GM12892 (cell line): ENCODE data around the gene SHISA6.

Experiments
- POLR2A ChIP-seq: IDR thresholded peaks from 2 replicates; pipeline ENCODE4 v1.6.1; 2011; ENCODE audit warnings: low read depth, low read length, control low read depth
- POLR2AphosphoS5 ChIP-seq: IDR thresholded peaks from 2 replicates; pipeline ENCODE4 v1.6.1; 2011; ENCODE audit warnings: low read depth, low read length, control low read depth
- TAF1 ChIP-seq: IDR thresholded peaks from 2 replicates; pipeline ENCODE4 v1.6.1; 2011; ENCODE audit warnings: low read depth, mild to moderate bottlenecking, control low read depth, low read length, borderline replicate concordance

GRCh38 chr17:11548398-11548797 is 307.4 kb downstream of the SHISA6 start:
- TF ChIP-seq POLR2A (no peak), TAF1 (no peak), POLR2AphosphoS5 (no peak)
